GM23248 (cell line): ENCODE results near the gene LRRN2.

Source experiments
- EZH2 ChIP-seq: fragments of 200-600 bp; sonication (generic); IDR thresholded peaks from 2 replicates; pipeline ENCODE4 v1.6.1; 2018; ENCODE audit warnings: antibody characterized with exemption, mild to moderate bottlenecking; ENCODE audit not compliant: insufficient read depth, poor library complexity, severe bottlenecking
- EZH2phosphoT487 ChIP-seq: fragments of 200-600 bp; sonication (generic); IDR thresholded peaks from 2 replicates; pipeline ENCODE4 v1.6.1; 2018; ENCODE audit warnings: antibody characterized with exemption, moderate library complexity, mild to moderate bottlenecking, low read depth; ENCODE audit not compliant: insufficient read depth

- TF ChIP-seq EZH2 = no peak
- no peak for TF ChIP-seq EZH2phosphoT487
These were observed 82.5 kb downstream of the LRRN2 start for GRCh38 chr1:204602871-204603542.
